ENCODE measurements around the gene SELENOI. TPM values are rescaled to one million over a fixed set of nuclear protein-coding genes. Genes with fewer than 3 reads are reported as not detected.
"Not testable (repeated sequence)": the region's sequence is repeated elsewhere in the genome, so short reads cannot be mapped to it uniquely, and the experiment has no call there.

SELENOI gene
- total RNA-seq: 14.5 TPM
- long read RNA-seq, full-length matches to known transcripts: 2 of 6 reads
- long read RNA-seq, partial matches to known transcripts: 2 of 6 reads
- long read RNA-seq, other reads (novel, unspliced or antisense): 2 of 6 reads

- ATAC-seq: peak; percentile 97
- intact Hi-C loops (cut with micrococcal nuclease): no loop called here
- peak; percentile 99 for DNase-seq
Observed at GRCh38 chr2:26345545-26346453, at the start of gene SELENOI. SELENOI (plus strand) TSS chr2:26346143; CDS start chr2:26346233, 90 bp downstream.

DNA sequence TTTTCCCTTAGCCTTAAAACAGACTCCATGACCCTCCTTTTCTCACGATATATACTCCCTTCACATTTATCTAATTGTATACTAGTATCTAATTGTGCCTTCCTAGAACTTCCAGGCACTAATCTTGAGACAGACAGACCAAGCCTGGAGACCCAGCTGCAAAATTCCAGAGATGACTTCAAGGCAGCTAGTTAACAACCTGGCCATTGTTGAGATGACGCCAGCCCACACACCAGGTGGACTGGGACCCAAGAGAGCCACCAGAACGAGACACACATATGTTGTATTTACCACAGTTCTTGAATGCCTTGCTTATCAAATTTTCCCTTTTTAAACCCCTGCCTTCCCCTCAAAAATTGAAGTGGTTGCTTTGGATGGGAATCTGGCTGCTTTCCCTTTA lies 48.9 kb upstream of the SELENOI start:
- ATAC-seq (no peak), DNase-seq (no peak)
- intact Hi-C loops (cut with micrococcal nuclease): no loop called here

DNA sequence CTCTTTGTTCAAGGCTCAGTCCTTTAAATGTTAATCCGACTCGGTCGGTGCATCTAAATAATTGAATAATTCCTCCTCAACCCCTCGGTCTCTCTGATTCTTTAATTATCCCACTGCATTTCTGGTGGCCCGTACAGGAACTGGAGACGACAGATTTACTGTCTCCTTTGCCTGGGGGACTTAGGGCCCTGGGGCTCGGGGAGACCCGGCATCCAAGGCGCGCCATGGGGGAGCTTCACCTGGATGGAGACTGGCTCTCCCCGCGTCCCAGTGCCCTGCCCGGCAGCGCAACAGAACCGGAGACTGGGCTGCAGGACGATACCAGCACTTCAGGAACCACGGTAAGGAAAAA lies 47.7 kb upstream of the SELENOI start:
- intact Hi-C loops (cut with micrococcal nuclease): no loop called here
- no peak for ATAC-seq
- DNase-seq: no peak

- intact Hi-C loops (cut with micrococcal nuclease): no loop called here
- DNase-seq (no peak), ATAC-seq (peak; percentile 71)
Observed at GRCh38 chr2:26298638-26299393, 47.1 kb upstream of the SELENOI start.

DNA sequence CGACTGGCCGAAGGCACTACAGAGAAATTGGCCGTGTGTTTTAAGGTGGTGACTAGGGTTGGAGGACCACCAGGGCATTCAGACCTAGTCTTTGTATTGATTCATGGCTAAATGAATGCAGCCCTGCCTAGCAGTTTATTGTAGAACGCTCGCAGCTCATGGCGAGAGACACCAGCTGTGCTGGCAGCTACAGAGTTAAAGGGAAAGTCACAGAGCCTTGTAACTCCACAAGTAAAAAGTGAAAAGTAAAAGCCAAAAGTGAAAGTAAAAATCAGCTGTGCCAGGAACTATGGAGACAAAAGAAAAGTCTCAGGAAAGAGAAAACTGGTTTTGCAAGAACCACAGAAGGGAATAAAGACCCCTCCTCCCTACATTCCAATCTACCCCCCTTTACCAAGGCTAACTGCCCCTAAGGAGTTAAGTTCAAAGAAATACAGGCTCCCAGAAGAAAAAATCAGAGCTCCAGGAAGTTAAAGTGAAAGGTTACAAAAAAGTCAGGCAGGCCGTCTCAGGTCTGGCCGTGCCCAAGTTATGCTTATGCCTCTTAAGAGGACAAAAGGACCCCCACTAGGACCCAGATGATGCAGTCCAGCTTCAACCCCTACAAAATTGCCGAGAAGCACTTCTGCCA lies 46.4 kb upstream of the SELENOI start:
- no peak for DNase-seq
- intact Hi-C loops (cut with micrococcal nuclease): no loop called here
- peak; percentile 63 for ATAC-seq

DNA sequence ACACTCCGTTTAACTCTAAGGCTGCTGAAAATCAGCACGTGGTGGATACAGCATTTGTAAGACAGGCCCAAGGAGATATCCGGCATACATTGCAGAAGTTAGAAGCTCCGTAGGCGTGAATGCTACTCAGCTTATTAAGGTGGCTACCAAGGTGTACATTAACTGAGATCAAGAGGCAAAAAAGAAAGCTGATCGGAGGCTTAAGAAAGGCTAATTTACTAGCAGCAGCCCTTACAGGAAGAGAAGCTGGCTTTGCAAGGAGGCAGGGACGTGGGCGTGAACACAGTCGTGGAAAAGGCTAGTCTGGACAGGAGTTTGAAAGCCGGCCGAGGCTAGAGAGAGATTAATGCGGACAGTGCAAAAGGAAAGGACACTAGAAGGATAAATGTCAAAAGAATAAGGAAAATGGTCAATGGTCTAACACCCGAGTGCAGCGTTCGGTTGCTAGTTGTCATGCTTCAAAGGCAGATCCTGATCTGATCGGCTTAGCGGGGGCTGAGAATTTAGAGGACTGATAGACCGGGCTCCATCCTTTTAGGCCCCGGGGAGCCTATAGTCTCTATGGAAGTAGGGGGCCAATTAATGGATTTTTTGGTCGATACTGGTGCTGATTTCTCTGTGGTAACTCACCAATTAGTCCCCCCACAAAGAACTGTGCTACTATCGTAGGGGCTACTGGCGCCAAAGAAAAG lies 45.6 kb upstream of the SELENOI start:
- DNase-seq (no peak), ATAC-seq (peak; percentile 15)
- intact Hi-C loops (cut with micrococcal nuclease): no loop called here

DNA sequence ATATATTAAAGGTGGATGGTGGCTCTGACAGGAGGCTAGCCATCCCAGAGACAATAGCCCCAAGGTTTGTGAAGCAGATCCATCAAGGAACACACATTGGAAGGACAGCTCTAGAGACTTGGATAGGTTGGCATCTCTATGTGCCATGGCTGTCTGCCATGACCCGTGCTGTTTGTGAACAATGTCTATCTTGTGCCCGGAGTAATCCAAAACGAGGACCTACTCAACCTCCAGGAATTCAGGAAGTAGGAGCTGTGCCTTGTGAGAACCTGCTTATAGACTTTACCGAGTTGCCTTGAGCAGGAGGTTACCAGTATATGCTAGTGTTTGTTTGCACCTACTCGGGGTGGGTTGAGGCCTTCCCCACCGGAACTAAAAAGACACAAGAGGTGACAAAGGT lies 43.1 kb upstream of the SELENOI start:
- ATAC-seq (peak; percentile 51), DNase-seq (peak; percentile 69)
- intact Hi-C loops (cut with micrococcal nuclease): no loop called here

DNA sequence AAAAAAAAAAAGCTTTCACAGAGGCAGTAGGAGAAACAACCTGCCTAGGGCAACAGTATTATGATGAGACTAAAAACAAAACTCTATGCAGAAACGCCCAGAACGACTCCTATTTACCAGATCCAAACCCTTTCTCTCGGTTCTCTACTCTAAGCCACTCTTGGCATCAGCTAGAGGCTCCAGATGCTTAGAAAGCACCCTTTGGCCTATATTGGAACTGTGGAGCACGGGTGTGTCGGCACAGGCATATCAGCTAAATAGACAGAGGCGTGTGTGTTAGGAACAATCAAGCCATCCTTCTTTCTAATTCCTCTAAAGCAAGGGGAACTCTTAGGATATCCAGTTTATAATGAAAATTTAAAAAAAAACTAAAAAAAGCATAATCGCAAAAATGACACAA lies 40.8 kb upstream of the SELENOI start:
- ATAC-seq: peak; percentile 44
- DNase-seq; intact Hi-C loops (cut with micrococcal nuclease): not testable (repeated sequence)

GRCh38 chr2:26305540-26305939 lies 40.4 kb upstream of the SELENOI start:
- DNase-seq (no peak), ATAC-seq (no peak)
- intact Hi-C loops (cut with micrococcal nuclease): no loop called here

DNA sequence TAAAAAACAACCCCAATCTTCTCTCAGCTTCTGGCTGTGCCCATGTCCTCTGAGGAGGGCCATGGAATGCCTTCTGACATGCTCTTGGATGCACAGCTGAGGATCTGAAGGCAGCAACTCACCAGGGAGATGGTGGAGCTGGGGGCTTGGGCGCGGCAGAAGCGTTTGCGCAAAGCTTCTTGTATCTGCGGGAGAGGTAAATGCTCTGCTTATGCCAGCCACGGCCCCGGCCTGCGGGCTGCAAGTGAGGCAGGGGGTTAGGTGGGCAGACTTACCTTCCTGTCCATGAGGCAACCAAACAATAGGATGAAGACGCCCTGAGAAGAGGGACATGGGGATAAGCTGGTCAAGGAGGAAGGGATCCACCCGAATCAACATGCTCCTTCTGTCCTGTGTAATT lies 36.0 kb upstream of the SELENOI start:
- ATAC-seq (no peak), DNase-seq (no peak)
- intact Hi-C loops (cut with micrococcal nuclease): no loop called here

GRCh38 chr2:26312471-26312870 lies 33.5 kb upstream of the SELENOI start:
- DNase-seq (no peak), ATAC-seq (no peak)
- intact Hi-C loops (cut with micrococcal nuclease): no loop called here

- no peak for DNase-seq
- ATAC-seq: no peak
- intact Hi-C loops (cut with micrococcal nuclease): no loop called here
Observed at GRCh38 chr2:26313446-26313845, 32.5 kb upstream of the SELENOI start.

DNA sequence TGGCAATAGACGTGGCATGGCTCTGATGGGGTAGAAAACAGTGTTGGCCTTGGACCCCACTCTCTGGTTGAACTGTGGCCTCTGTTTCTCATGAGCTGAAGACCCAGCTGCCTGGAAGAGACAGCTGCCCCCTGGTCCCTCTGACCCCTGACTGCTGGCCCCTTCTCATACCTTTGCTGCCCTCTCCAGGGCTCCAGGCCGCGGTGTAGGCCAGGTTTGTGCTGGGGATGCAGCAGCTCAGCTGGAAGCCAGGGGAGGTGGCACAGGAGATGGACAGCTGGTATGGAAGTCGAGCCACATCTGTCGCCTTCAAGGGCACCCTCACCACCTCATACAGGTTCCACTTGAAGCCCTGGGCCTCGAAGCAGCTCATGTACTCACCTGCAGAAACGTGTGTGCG lies 31.7 kb upstream of the SELENOI start:
- intact Hi-C loops (cut with micrococcal nuclease): no loop called here
- no peak for DNase-seq
- ATAC-seq: no peak

- intact Hi-C loops (cut with micrococcal nuclease): no loop called here
- no peak for ATAC-seq
- DNase-seq: no peak
Observed at GRCh38 chr2:26316041-26316440, 29.9 kb upstream of the SELENOI start.

GRCh38 chr2:26316845-26317244 lies 29.1 kb upstream of the SELENOI start:
- no peak for DNase-seq
- intact Hi-C loops (cut with micrococcal nuclease): no loop called here
- no peak for ATAC-seq

GRCh38 chr2:26317377-26318105 lies 28.4 kb upstream of the SELENOI start:
- ATAC-seq: no peak
- no peak for DNase-seq
- intact Hi-C loops (cut with micrococcal nuclease): no loop called here

DNA sequence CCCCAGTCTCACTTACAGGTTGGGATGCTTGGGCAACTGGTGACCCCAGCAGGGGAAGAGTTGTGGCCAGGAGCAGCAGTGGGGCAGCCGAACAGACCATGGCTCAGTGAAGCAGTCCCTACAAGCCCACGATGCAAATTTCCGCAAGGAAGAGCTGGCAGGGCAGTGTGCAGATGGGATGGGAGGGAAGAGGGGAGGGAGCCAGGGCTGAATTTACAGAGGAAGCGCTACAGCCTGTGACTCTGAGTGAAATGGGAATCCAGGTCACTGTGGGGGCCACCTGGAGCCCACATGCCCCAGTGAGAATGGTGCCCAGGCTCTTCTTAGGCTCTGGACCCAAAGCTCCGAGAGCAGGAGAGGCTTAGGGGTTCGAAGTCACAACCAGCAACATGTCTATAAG lies 27.0 kb upstream of the SELENOI start:
- no peak for ATAC-seq
- intact Hi-C loops (cut with micrococcal nuclease): no loop called here
- DNase-seq: no peak

DNA sequence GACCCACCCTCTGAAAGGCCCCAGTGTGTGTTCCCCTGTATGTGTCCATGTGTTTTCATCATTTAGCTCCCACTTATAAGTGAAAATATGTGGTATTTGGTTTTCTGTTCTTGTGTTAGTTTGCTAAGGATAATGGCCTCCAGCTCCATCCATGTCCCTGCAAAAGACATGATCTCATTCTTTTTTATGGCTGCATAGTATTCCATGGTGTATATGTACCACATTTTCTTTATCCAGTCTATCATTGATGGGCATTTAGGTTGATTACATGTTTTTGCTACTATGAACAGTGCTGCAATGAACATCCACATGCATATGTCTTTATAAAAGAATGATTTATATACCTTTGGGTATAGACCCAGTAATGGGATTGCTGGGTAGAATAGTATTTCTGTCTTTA lies 21.5 kb upstream of the SELENOI start:
- DNase-seq; intact Hi-C loops (cut with micrococcal nuclease): not testable (repeated sequence)

DNA sequence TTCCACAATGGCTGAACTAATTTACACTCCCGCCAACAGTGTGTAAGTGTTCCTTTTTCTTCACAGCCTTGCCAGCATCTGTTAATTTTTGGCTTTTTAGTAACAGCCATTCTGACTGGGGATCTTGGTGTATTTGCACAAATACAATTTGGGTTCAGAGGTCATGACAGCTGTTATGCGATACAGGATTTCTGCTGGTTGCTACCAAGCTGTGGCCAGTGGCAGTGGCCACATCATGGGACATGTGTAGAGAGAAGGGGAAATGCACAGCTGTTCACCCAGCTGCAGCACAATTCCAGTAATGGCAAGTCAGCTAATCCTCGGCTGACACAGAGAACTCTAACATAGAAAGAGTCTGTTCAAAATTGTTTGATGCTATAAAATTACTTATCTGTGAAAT lies 21.0 kb upstream of the SELENOI start:
- ATAC-seq (no peak), DNase-seq (no peak)
- intact Hi-C loops (cut with micrococcal nuclease): no loop called here

More for the DNA sequence above, 21.5 kb upstream of the SELENOI start:
- not testable (repeated sequence) for ATAC-seq

Measured in left ventricle myocardium superior (tissue), 1 donor.